ENCODE measurements around the gene GABPB1. TPM values are rescaled to one million over a fixed set of nuclear protein-coding genes. Genes with fewer than 3 reads are reported as not detected.
A peak's percentile ranks its signal among the peaks of the same experiment; 100 is the strongest.

GABPB1 gene
- total and polyA plus RNA-seq, 2 of the 13 experiments (the other 11 are each of a cell fraction or from before 2014, with no cell fraction given) = 17.5 to 39.5 TPM

- TF ChIP-seq, protein P1, sequence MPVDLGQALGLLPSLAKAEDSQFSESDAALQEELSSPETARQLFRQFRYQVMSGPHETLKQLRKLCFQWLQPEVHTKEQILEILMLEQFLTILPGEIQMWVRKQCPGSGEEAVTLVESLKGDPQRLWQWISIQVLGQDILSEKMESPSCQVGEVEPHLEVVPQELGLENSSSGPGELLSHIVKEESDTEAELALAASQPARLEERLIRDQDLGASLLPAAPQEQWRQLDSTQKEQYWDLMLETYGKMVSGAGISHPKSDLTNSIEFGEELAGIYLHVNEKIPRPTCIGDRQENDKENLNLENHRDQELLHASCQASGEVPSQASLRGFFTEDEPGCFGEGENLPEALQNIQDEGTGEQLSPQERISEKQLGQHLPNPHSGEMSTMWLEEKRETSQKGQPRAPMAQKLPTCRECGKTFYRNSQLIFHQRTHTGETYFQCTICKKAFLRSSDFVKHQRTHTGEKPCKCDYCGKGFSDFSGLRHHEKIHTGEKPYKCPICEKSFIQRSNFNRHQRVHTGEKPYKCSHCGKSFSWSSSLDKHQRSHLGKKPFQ (CRISPR knock-in tag; IDR thresholded peaks at IDR 0.05; ENCODE audit: insufficient replicate concordance) = peak; percentile 64
- TF ChIP-seq, protein P2, sequence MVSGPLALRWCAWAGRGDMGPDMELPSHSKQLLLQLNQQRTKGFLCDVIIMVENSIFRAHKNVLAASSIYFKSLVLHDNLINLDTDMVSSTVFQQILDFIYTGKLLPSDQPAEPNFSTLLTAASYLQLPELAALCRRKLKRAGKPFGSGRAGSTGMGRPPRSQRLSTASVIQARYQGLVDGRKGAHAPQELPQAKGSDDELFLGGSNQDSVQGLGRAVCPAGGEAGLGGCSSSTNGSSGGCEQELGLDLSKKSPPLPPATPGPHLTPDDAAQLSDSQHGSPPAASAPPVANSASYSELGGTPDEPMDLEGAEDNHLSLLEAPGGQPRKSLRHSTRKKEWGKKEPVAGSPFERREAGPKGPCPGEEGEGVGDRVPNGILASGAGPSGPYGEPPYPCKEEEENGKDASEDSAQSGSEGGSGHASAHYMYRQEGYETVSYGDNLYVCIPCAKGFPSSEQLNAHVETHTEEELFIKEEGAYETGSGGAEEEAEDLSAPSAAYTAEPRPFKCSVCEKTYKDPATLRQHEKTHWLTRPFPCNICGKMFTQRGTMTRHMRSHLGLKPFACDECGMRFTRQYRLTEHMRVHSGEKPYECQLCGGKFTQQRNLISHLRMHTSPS (CRISPR knock-in tag; IDR thresholded peaks at IDR 0.05; ENCODE audit: low read depth) = peak; percentile 17; the same call in 1 of the 2 replicates
- TF ChIP-seq FOXC1 (CRISPR knock-in tag; IDR thresholded peaks at IDR 0.05; ENCODE audit: borderline replicate concordance) (0 out of 2 replicates have a peak, but pooled peaks have one; percentile 39), GPBP1L1 (CRISPR knock-in tag; IDR thresholded peaks at IDR 0.05) (no peak), PAF1 (CRISPR knock-in tag; IDR thresholded peaks at IDR 0.05) (0 out of 2 replicates have a peak, but pooled peaks have one; percentile 58), KDM4B (CRISPR knock-in tag; IDR thresholded peaks at IDR 0.05) (peak; percentile 32; the same call in 1 of the 2 replicates), REXO4 (CRISPR knock-in tag; IDR thresholded peaks at IDR 0.05; ENCODE audit: borderline replicate concordance) (no peak), MXI1 (IDR thresholded peaks at IDR 0.05; ENCODE audit: borderline replicate concordance, low read depth, low read length) (peak; percentile 98), GPN1 (CRISPR knock-in tag; IDR thresholded peaks at IDR 0.05; ENCODE audit: borderline replicate concordance) (no peak), ZSCAN30 (CRISPR knock-in tag; IDR thresholded peaks at IDR 0.05) (no peak; the same call in none of the 2 replicates), ATM (IDR thresholded peaks at IDR 0.05; ENCODE audit: borderline replicate concordance) (no peak), BRD4 (CRISPR knock-in tag; IDR thresholded peaks at IDR 0.05) (peak; percentile 79), ZNF256 (CRISPR knock-in tag; conservative IDR thresholded peaks at IDR 0.05) (peak; percentile 65; the same call in 1 of the 2 replicates), HDAC1 (CRISPR knock-in tag; IDR thresholded peaks at IDR 0.05) (peak; percentile 86), U2AF1 (optimal IDR thresholded peaks at IDR 0.05; ENCODE audit: low read depth, low read length) (peak; percentile 94), MEIS2 (CRISPR knock-in tag; IDR thresholded peaks at IDR 0.05) (peak; percentile 83)
- TF ChIP-seq, protein P3, sequence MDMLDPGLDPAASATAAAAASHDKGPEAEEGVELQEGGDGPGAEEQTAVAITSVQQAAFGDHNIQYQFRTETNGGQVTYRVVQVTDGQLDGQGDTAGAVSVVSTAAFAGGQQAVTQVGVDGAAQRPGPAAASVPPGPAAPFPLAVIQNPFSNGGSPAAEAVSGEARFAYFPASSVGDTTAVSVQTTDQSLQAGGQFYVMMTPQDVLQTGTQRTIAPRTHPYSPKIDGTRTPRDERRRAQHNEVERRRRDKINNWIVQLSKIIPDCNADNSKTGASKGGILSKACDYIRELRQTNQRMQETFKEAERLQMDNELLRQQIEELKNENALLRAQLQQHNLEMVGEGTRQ (IDR thresholded peaks at IDR 0.05; ENCODE audit: low read depth, low read length) = no peak
- TF ChIP-seq, protein P3 (CRISPR knock-in tag; IDR thresholded peaks at IDR 0.05; ENCODE audit: borderline replicate concordance) = no peak
- TF ChIP-seq, protein P4, sequence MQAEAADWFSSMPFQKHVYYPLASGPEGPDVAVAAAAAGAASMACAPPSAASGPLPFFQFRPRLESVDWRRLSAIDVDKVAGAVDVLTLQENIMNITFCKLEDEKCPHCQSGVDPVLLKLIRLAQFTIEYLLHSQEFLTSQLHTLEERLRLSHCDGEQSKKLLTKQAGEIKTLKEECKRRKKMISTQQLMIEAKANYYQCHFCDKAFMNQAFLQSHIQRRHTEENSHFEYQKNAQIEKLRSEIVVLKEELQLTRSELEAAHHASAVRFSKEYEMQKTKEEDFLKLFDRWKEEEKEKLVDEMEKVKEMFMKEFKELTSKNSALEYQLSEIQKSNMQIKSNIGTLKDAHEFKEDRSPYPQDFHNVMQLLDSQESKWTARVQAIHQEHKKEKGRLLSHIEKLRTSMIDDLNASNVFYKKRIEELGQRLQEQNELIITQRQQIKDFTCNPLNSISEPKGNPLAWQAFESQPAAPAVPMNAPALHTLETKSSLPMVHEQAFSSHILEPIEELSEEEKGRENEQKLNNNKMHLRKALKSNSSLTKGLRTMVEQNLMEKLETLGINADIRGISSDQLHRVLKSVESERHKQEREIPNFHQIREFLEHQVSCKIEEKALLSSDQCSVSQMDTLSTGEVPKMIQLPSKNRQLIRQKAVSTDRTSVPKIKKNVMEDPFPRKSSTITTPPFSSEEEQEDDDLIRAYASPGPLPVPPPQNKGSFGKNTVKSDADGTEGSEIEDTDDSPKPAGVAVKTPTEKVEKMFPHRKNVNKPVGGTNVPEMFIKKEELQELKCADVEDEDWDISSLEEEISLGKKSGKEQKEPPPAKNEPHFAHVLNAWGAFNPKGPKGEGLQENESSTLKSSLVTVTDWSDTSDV (CRISPR knock-in tag; IDR thresholded peaks at IDR 0.05) = 0 out of 2 replicates have a peak, but pooled peaks have one; percentile 40
These were observed at the start of gene GABPB1 (continued) for GRCh38 chr15:50354838-50355618.

Measured in HepG2 (cell line).